NT2/D1 (cell line): ENCODE results near the gene ZNF468.
"Not testable (repeated sequence)": the region's sequence is repeated elsewhere in the genome, so short reads cannot be mapped to it uniquely, and the experiment has no call there.

Experiments used
- SUZ12 ChIP-seq: IDR thresholded peaks from 2 replicates; pipeline ENCODE4 v1.6.1; 2011; ENCODE audit not compliant: insufficient read length, insufficient read depth; ENCODE audit errors: extremely low read depth
- YY1 ChIP-seq: IDR thresholded peaks from 2 replicates; pipeline ENCODE4 v1.6.1; 2011; ENCODE audit not compliant: insufficient read length, insufficient read depth
- ZNF274 ChIP-seq: IDR thresholded peaks from 2 replicates; pipeline ENCODE4 v1.6.1; 2011; ENCODE audit warnings: mild to moderate bottlenecking, low read depth, low read length

DNA sequence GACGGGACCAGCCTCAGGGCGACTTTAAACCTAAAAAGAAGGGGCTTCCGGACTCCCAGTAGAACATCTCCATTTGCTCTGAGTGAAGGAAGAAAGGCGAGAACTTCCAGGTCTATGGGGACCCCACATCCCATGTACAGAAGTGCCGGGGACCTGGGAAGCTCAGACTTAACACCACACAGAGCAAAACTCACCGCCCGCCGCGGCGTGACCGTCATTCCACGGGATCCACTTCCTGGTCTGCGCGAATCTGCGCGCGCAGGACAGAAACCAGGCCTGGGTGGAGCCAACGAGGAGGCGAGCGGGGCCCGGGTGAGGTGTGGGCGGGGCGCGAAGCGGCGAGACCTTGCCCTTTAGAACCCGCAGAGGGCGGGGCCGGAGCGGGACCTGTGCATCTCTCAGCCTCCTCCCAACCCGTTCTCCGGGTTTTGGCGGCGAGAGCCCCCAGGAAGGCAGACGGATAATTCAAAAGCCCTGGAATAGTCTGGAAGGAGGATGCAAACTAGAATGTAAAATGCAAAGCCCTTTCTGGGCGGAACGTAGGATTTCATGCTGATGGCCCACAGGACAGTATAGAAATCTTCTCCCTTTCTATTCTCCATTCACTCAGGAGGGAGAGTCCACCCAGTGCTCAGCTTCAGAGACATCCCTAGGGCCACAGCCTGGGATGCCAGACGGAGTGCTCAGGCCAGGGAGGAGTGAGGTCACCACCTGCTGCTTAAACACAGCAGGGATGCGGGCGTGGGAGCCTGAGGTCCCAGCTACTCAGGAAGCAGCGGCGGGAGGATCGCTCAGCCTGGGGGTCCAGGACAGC lies at the start of gene ZNF468:
- TF ChIP-seq SUZ12, ZNF274, YY1: not testable (repeated sequence)
